B cell (primary cell): Measurements from ENCODE around the gene ITPR1. TPM values are rescaled to one million over a fixed set of nuclear protein-coding genes. Genes with fewer than 3 reads are reported as not detected.

Experiments used
- ATAC-seq: fragments of 200-7000 bp; cut with Tn5 transposase; one replicate; pipeline ENCODE4 v1.10.0; 2021; ENCODE audit warnings: low read depth, mild to moderate bottlenecking, moderate number of reproducible peaks, moderate library complexity
- CTCF ChIA-PET: fragments of 350-600 bp; sonication (Branson Sonifier 250); formaldehyde crosslinking; loops from one replicate; lab custom pipeline; 2021; ENCODE audit warnings: antibody characterized with exemption, inconsistent platforms; lab: Charles Lee
- POLR2A ChIA-PET: fragments of 350-600 bp; sonication (Branson Sonifier 250); formaldehyde crosslinking; loops from one replicate; lab custom pipeline; 2021; ENCODE audit warnings: antibody characterized with exemption; lab: Charles Lee
- DNase-seq: peaks from one replicate; pipeline ENCODE4 v3.0.0; 2013
- H2AFZ ChIP-seq: 2 replicates; pipeline ENCODE4 v1.6.1; 2012; ENCODE audit warnings: mild to moderate bottlenecking, low read depth, low read length; ENCODE audit not compliant: insufficient read depth, poor library complexity, severe bottlenecking
- H3K27ac ChIP-seq, 2 donors: 1 replicate in 1 of 2; 2 replicates in 1 of 2; pipeline ENCODE4 v1.5.1; 2012 to 2013; ENCODE audit warnings: low read length in 2 of 2, mild to moderate bottlenecking in 2 of 2, moderate library complexity in 1 of 2
- H3K27me3 ChIP-seq, 4 experiments: fragments of 200-600 bp in 1 of 4; sonication (generic) in 1 of 4; replicated peaks in 1 of 4; 1 replicate in 2 of 4; 2 replicates in 2 of 4; pipeline versions ENCODE4 v1.6.1 to v1.7.0; 2013 to 2016; ENCODE audit warnings: low read length in 3 of 4, mild to moderate bottlenecking in 2 of 4, mixed read lengths in 1 of 4, moderate library complexity in 1 of 4; ENCODE audit not compliant: insufficient read depth in 4 of 4, control insufficient read depth in 3 of 4; ENCODE audit errors: control extremely low read depth in 1 of 4
- H3K36me3 ChIP-seq, 2 experiments: replicated peaks in 1 of 2; 1 replicate in 1 of 2; 2 replicates in 1 of 2; pipeline versions ENCODE4 v1.6.1 to v1.7.1; 2013; ENCODE audit warnings: low read length in 1 of 2; ENCODE audit not compliant: insufficient read depth in 2 of 2, control insufficient read depth in 1 of 2; ENCODE audit errors: control extremely low read depth in 1 of 2, extremely low read depth in 1 of 2
- H3K4me1 ChIP-seq, 2 donors: fragments of 200-600 bp in 1 of 2; sonication (generic) in 1 of 2; 1 replicate in 1 of 2; 2 replicates in 1 of 2; pipeline versions ENCODE4 v1.5.1 to v1.6.1; 2013 to 2017; ENCODE audit warnings: low read length in 2 of 2; ENCODE audit not compliant: control insufficient read depth in 2 of 2, insufficient read depth in 2 of 2
- H3K4me2 ChIP-seq: replicated peaks from 2 replicates; pipeline ENCODE3; 2012; ENCODE audit warnings: mild to moderate bottlenecking, low read depth, low read length; ENCODE audit not compliant: poor library complexity, severe bottlenecking
- H3K4me3 ChIP-seq, 5 experiments: fragments of 200-600 bp in 1 of 5; sonication (generic) in 1 of 5; 1 replicate in 3 of 5; 2 replicates in 2 of 5; pipeline versions ENCODE4 v1.5.1 to v1.7.0; 2011 to 2016; ENCODE audit warnings: low read length in 4 of 5, mild to moderate bottlenecking in 4 of 5, low read depth in 2 of 5, control low read depth in 1 of 5, moderate library complexity in 1 of 5; ENCODE audit not compliant: insufficient read depth in 1 of 5; ENCODE audit errors: control extremely low read depth in 1 of 5, extremely low read depth in 1 of 5
- H3K79me2 ChIP-seq: fragments of 200-600 bp; sonication (generic); one replicate; pipeline ENCODE4 v1.6.0; 2016; ENCODE audit warnings: low read length; ENCODE audit not compliant: control insufficient read depth, insufficient read depth
- H3K9ac ChIP-seq: fragments of 200-600 bp; sonication (generic); 2 replicates; pipeline ENCODE4 v1.6.1; 2017; ENCODE audit warnings: mild to moderate bottlenecking, low read length, moderate library complexity
- H3K9me3 ChIP-seq, 3 donors: one replicate each; pipeline versions ENCODE4 v1.6.1 to v1.7.1; 2013; ENCODE audit warnings: low read length in 2 of 3; ENCODE audit not compliant: control insufficient read depth in 2 of 3, insufficient read depth in 1 of 3; ENCODE audit errors: control extremely low read depth in 1 of 3
- H4K20me1 ChIP-seq: 2 replicates; pipeline ENCODE4 v1.6.0; 2012; ENCODE audit warnings: mild to moderate bottlenecking, low read length; ENCODE audit not compliant: insufficient read depth, control insufficient read depth, poor library complexity, severe bottlenecking
- H3K27ac Mint-ChIP-seq: one replicate; pipeline ENCODE4 v1.8.0; 2021; ENCODE audit warnings: mixed read lengths
- H3K27me3 Mint-ChIP-seq: one replicate; pipeline ENCODE4 v1.8.0; 2021; ENCODE audit warnings: mixed read lengths
- H3K4me1 Mint-ChIP-seq: one replicate; pipeline ENCODE4 v1.8.0; 2021; ENCODE audit warnings: mixed read lengths
- H3K4me3 Mint-ChIP-seq: one replicate; pipeline ENCODE4 v1.8.0; 2021; ENCODE audit warnings: mixed read lengths
- H3K9me3 Mint-ChIP-seq: one replicate; pipeline ENCODE4 v1.8.0; 2022; ENCODE audit warnings: mixed read lengths; ENCODE audit not compliant: insufficient read depth
- CTCF ChIP-seq: fragments of 200-600 bp; IDR thresholded peaks from one replicate; pipeline ENCODE4 v1.8.0; 2022; ENCODE audit warnings: antibody characterized with exemption, mild to moderate bottlenecking
- EZH2 ChIP-seq: IDR thresholded peaks from 2 replicates; pipeline ENCODE4 v1.6.1; 2012; ENCODE audit warnings: borderline replicate concordance, low read depth, mild to moderate bottlenecking, moderate library complexity, low read length; ENCODE audit not compliant: insufficient read depth, poor library complexity, severe bottlenecking
- WGBS: methylation state at CpG from one replicate; pipeline ENCODE4 v1.1.5; 2013; ENCODE audit warnings: missing lambda C conversion rate; ENCODE audit not compliant: insufficient coverage; 5-methylcytosine and 5-hydroxymethylcytosine counted together
- intact Hi-C: fragments of 100-400 bp; cut with micrococcal nuclease; formaldehyde crosslinking; loops from one replicate; pipeline ENCODE4 v1.10.0; 2022
- polyA plus RNA-seq: library from polyadenylated mRNA; depleted of rRNA; stranded (reverse); fragments of >200 nt; gene quantifications from 2 replicates; pipeline ENCODE4 v1.2.3, GENCODE V29; 2012
- total RNA-seq, 2 donors: library from RNA; stranded (reverse); fragments of 120-200 nt in 1 of 2; gene quantifications; 1 replicate in 1 of 2; 2 replicates in 1 of 2; pipeline versions ENCODE4 v1.2.3 to v1.2.4, GENCODE V29; 2013 to 2022

The ITPR1 gene
- total and polyA plus RNA-seq, 2 donors (not counting 1 experiment from before 2014, with no cell fraction given) = 64.0 to 332 TPM

GRCh38 chr3:4581920-4582611 lies 88.9 kb downstream of the ITPR1 start:
- POLR2A ChIA-PET = interaction anchor here (0.7 kb wide), 1 partner anchor 89 kb away, joined by 3 read pairs; no protein-coding TSS in a partner anchor
- DNase-seq (no peak), ATAC-seq (no peak)
- H3K4me1 Mint-ChIP-seq = peaks cover 83% of the 10 kb centered on the region
- intact Hi-C loops = loop anchor here (5.0 kb wide), 1 partner anchor 90 kb away; the partner anchor contains the start of gene ITPR1
- TF ChIP-seq EZH2 (no peak), CTCF (no peak)
- H3K27ac ChIP-seq = peak overlapping the region in 1 of 2 donors; percentile 56
- no peaks in the 10 kb centered on the region for H3K9me3 ChIP-seq
- peaks cover 94% of the 10 kb centered on the region for H3K79me2 ChIP-seq
- H3K27me3 Mint-ChIP-seq = no peaks in the 10 kb centered on the region
- no peak overlapping the region for H3K4me3 ChIP-seq
- H3K27ac Mint-ChIP-seq = peak overlapping the region; percentile 70
- no peaks in the 10 kb centered on the region for H3K36me3 ChIP-seq
- no peak overlapping the region for H3K4me3 Mint-ChIP-seq
- CTCF ChIA-PET = interaction anchor here (0.8 to 3.0 kb wide), 5 partner anchors 10 to 231 kb away, joined by 3 to 21 read pairs (median 4); partner anchors contain the start of gene ITPR1
- 76% methylated on average over 5 of the region's 12 CpGs for WGBS
- H2AFZ ChIP-seq = no peak overlapping the region
- no peaks in the 10 kb centered on the region for H3K27me3 ChIP-seq
- peaks cover 39 to 47% of the 10 kb centered on the region in 2 donors for H3K4me1 ChIP-seq
- no peak overlapping the region for H3K9ac ChIP-seq
- H3K9me3 Mint-ChIP-seq = no peaks in the 10 kb centered on the region
- peak overlapping the region; percentile 24 for H3K4me2 ChIP-seq
- H4K20me1 ChIP-seq = peaks cover 96% of the 10 kb centered on the region

GRCh38 chr3:4582624-4583023 lies 89.5 kb downstream of the ITPR1 start:
- intact Hi-C loops = loop anchor here (5.0 kb wide), 1 partner anchor 90 kb away; the partner anchor contains the start of gene ITPR1
- Histone ChIP-seq H3K9ac (no peak overlapping the region), H3K27me3 (no peaks in the 10 kb centered on the region), H4K20me1 (peaks cover 96% of the 10 kb centered on the region), H3K4me3 (no peak overlapping the region), H3K27ac (peak overlapping the region in 1 of 2 donors; percentile 56), H3K4me2 (no peak overlapping the region), H3K79me2 (peaks cover 94% of the 10 kb centered on the region), H3K36me3 (no peaks in the 10 kb centered on the region), H3K4me1 (peaks cover 45 to 50% of the 10 kb centered on the region in 2 donors), H2AFZ (no peak overlapping the region), H3K9me3 (no peaks in the 10 kb centered on the region)
- WGBS = 80% methylated on average over 1 of the region's 3 CpGs
- ChIA-PET POLR2A (no interaction called here), CTCF (interaction anchor here (0.7 to 3.0 kb wide), 6 partner anchors 11 to 231 kb away, joined by 3 to 21 read pairs (median 4); partner anchors contain the start of gene ITPR1)
- Mint-ChIP-seq H3K9me3 (no peaks in the 10 kb centered on the region), H3K27me3 (no peaks in the 10 kb centered on the region), H3K4me1 (peaks cover 86% of the 10 kb centered on the region), H3K4me3 (no peak overlapping the region), H3K27ac (peak overlapping the region; percentile 70)
- TF ChIP-seq EZH2 = no peak
- TF ChIP-seq CTCF = no peak
- DNase-seq = no peak
- ATAC-seq = no peak
